Measurements from ENCODE around the gene CLTCL1. TPM values are rescaled to one million over a fixed set of nuclear protein-coding genes. Genes with fewer than 3 reads are reported as not detected.

CLTCL1 gene
- total and polyA plus RNA-seq, 9 of the 15 experiments (the other 6 are each of a cell fraction or from before 2014, with no cell fraction given), result 1.1 to 11.7 (median 5.0) TPM

DNA sequence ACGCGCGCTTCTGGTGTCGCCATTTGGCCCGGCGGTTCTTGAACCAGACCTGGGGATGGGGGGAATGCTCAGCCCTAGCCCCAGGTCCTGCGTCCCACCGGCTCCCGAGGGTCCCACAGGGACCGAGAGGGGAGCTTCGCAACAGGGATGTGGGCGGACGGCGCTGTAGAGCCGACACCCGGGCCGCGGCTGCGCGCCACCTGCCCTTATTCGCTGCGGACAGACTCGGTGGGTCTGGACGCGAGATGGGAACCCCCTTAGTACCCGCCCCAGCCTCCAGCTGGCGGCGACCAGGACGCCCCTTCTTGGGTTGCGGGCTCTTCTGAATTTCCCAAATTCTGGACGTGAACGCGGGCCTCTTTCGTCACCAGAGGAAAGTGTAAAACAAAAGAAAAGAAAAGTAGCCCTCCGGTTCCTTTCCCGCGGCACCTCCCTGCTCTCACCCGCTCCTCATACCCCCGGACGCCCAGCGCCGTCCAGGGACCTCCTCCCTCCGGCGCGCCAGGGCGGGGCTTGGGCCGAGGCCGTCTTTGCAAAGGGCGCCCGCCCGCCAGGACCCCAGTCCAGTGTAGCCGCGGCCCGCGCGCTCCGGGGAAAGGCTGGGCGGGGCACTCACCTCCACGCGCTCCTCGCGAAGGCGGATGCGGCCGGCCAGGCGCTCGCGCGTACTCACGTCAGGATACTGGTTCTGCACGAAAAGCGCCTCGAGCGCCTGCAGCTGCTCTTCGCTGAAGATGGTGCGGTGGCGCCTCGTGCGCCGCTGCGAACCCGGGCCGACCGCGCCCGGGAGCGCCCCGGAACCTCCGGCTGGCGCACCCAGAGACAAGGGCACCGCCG, 142.3 kb downstream of the CLTCL1 start:
- ChIA-PET CTCF (ENCODE audit: low intra/inter-chr PET ratio) (interaction anchor here (1.7 kb wide), 1 partner anchor 481 kb away, joined by 4 read pairs; no protein-coding TSS in a partner anchor), POLR2A (interaction anchor here (0.6 to 1.3 kb wide), 4 partner anchors 11 to 330 kb away, joined by 3 read pairs; partner anchors contain the start of gene CDC45)
- Histone ChIP-seq H3K9me3 (replicated peaks; ENCODE audit: control insufficient read depth, insufficient read depth, low read depth, low read length) (no peaks in the 10 kb centered on the region), H3K27me3 (ENCODE audit: control insufficient read depth in 2 of 2, insufficient read depth in 2 of 2, low read length in 2 of 2) (peaks cover 42 to 64% of the 10 kb centered on the region in 2 experiments), H3K4me3 (no peak overlapping the region), H3K79me2 (ENCODE audit: control insufficient read depth, insufficient read depth, low read length) (peaks cover 2% of the 10 kb centered on the region), H3K4me1 (replicated peaks in 1 of 2; ENCODE audit: control insufficient read depth in 2 of 2, insufficient read depth in 2 of 2, low read length in 2 of 2) (peaks cover 0 to 25% of the 10 kb centered on the region in 2 experiments; a peak in 3 of 5 replicates), H3K9ac (ENCODE audit: insufficient read depth in 1 of 2, low read depth in 2 of 2, low read length in 2 of 2) (no peak overlapping the region), H3K9me1 (ENCODE audit: control insufficient read depth, insufficient read depth, low read length) (no peaks in the 10 kb centered on the region), H4K20me1 (replicated peaks; ENCODE audit: control insufficient read depth, insufficient read depth, low read length) (0 out of 2 replicates have a peak, but pooled peaks cover 3% of the 10 kb centered on the region), H3K36me3 (ENCODE audit: control insufficient read depth, insufficient read depth, low read length) (no peaks in the 10 kb centered on the region), H3K4me2 (ENCODE audit: insufficient read depth, low read length) (no peak overlapping the region), H2AFZ (ENCODE audit: low read depth, low read length) (no peak overlapping the region), H3K27ac (ENCODE audit: extremely low read depth, low read depth, low read length) (no peak overlapping the region)
- intact Hi-C loops (cut with micrococcal nuclease), result no loop called here
- no TSS peak for BruUV-seq (replicated peaks)
- ATAC-seq (no peak), DNase-seq (ENCODE audit: extremely low read depth in 1 of 4, low spot score in 3 of 4) (peak in 2 of 4 experiments; percentile 70 to 75), FAIRE-seq (no peak)
- 59% methylated on average over 92 of the region's 92 CpGs for WGBS (ENCODE audit: insufficient coverage, low coverage, missing lambda C conversion rate)
- TF ChIP-seq HDAC6 (IDR thresholded peaks at IDR 0.05; ENCODE audit: low read depth, low read length), result 0 out of 2 replicates have a peak, but pooled peaks have one; percentile 3
- TF ChIP-seq, protein P1, sequence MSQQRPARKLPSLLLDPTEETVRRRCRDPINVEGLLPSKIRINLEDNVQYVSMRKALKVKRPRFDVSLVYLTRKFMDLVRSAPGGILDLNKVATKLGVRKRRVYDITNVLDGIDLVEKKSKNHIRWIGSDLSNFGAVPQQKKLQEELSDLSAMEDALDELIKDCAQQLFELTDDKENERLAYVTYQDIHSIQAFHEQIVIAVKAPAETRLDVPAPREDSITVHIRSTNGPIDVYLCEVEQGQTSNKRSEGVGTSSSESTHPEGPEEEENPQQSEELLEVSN (IDR thresholded peaks at IDR 0.05; ENCODE audit: borderline replicate concordance in 1 of 2, extremely low read depth in 1 of 2, insufficient read depth in 1 of 2, insufficient read length in 1 of 2, low read depth in 1 of 2, low read length in 1 of 2, poor library complexity in 1 of 2, severe bottlenecking in 1 of 2), result peak in 1 of 2 experiments; percentile 8
- TF ChIP-seq, protein P2, sequence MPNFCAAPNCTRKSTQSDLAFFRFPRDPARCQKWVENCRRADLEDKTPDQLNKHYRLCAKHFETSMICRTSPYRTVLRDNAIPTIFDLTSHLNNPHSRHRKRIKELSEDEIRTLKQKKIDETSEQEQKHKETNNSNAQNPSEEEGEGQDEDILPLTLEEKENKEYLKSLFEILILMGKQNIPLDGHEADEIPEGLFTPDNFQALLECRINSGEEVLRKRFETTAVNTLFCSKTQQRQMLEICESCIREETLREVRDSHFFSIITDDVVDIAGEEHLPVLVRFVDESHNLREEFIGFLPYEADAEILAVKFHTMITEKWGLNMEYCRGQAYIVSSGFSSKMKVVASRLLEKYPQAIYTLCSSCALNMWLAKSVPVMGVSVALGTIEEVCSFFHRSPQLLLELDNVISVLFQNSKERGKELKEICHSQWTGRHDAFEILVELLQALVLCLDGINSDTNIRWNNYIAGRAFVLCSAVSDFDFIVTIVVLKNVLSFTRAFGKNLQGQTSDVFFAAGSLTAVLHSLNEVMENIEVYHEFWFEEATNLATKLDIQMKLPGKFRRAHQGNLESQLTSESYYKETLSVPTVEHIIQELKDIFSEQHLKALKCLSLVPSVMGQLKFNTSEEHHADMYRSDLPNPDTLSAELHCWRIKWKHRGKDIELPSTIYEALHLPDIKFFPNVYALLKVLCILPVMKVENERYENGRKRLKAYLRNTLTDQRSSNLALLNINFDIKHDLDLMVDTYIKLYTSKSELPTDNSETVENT (CRISPR knock-in tag; IDR thresholded peaks at IDR 0.05), result peak; percentile 72
- TF ChIP-seq KLF16 (IDR thresholded peaks at IDR 0.05), result no peak
- TF ChIP-seq, protein P3, sequence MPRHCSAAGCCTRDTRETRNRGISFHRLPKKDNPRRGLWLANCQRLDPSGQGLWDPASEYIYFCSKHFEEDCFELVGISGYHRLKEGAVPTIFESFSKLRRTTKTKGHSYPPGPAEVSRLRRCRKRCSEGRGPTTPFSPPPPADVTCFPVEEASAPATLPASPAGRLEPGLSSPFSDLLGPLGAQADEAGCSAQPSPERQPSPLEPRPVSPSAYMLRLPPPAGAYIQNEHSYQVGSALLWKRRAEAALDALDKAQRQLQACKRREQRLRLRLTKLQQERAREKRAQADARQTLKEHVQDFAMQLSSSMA (CRISPR knock-in tag; IDR thresholded peaks at IDR 0.05), result 0 out of 2 replicates have a peak, but pooled peaks have one; percentile 56
- TF ChIP-seq FIP1L1 (IDR thresholded peaks at IDR 0.05; ENCODE audit: low read depth, low read length, poor library complexity, severe bottlenecking), result peak; percentile 39
- TF ChIP-seq, protein P4, sequence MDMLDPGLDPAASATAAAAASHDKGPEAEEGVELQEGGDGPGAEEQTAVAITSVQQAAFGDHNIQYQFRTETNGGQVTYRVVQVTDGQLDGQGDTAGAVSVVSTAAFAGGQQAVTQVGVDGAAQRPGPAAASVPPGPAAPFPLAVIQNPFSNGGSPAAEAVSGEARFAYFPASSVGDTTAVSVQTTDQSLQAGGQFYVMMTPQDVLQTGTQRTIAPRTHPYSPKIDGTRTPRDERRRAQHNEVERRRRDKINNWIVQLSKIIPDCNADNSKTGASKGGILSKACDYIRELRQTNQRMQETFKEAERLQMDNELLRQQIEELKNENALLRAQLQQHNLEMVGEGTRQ (CRISPR knock-in tag; IDR thresholded peaks at IDR 0.05), result no peak
- TF ChIP-seq SRSF3 (IDR thresholded peaks at IDR 0.05; ENCODE audit: insufficient read depth, low read length), result 0 out of 2 replicates have a peak, but pooled peaks have one; percentile 30
- TF ChIP-seq RBM14 (IDR thresholded peaks at IDR 0.05; ENCODE audit: borderline replicate concordance, insufficient read depth, low read depth, low read length), result 0 out of 2 replicates have a peak, but pooled peaks have one; percentile 29
- in situ Hi-C loops (cut with MboI), result no loop called here
